GM21529 (cell line): ENCODE data around the gene PJA1.

Source experiments
- ATAC-seq: cut with Tn5 transposase; IDR thresholded peaks from one replicate; pipeline ENCODE4 v1.9.1; 2021; ENCODE audit not compliant: unreplicated experiment

PJA1 gene

DNA sequence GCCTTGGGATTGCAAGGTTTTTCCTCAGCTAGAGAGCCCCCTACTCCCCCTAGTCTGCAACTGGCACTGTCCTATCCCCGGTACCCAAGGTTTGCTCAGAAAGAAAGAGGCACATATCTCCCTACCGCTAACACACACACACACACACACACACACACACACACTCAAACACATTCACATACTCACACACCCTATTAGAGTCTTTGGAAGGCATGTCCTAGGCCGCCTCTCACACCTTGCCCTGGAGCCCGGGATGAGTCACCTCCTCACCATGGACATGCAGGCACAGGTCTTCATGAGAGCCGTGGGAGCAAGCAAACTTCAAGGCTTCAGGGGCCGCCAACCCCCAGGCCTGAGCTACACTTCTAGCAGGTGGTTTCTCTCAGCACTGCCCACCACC lies 49.2 kb downstream of the PJA1 start:
- no peak for ATAC-seq

DNA sequence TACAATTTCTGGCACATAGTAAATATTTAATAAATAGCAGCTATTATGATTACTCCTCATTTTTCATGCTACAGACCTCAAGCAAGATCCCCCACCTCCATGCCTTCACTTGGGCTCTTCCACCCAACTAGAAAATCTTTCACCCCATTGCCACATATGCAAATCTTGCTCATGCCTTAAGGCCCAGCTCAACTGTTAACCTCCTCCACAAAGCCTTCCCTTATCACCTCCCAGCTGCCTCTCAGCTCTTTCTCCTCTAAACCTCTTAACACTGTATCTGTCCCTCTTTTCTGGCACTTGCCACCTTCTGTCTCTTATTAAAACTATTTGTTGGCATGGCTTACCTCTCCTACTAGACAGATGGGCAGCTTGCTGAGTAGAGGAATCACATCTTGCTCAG lies 51.5 kb downstream of the PJA1 start:
- ATAC-seq = no peak
